OCI-M2 (cell line): ENCODE results near the gene MROH7.
"Not testable (repeated sequence)": the region's sequence is repeated elsewhere in the genome, so short reads cannot be mapped to it uniquely, and the experiment has no call there.

ENCODE experiments used
- DNase-seq: peaks from one replicate; lab custom pipeline; 2025; ENCODE audit not compliant: unreplicated experiment; lab: John Stamatoyannopoulos, UW

The MROH7 gene

DNA sequence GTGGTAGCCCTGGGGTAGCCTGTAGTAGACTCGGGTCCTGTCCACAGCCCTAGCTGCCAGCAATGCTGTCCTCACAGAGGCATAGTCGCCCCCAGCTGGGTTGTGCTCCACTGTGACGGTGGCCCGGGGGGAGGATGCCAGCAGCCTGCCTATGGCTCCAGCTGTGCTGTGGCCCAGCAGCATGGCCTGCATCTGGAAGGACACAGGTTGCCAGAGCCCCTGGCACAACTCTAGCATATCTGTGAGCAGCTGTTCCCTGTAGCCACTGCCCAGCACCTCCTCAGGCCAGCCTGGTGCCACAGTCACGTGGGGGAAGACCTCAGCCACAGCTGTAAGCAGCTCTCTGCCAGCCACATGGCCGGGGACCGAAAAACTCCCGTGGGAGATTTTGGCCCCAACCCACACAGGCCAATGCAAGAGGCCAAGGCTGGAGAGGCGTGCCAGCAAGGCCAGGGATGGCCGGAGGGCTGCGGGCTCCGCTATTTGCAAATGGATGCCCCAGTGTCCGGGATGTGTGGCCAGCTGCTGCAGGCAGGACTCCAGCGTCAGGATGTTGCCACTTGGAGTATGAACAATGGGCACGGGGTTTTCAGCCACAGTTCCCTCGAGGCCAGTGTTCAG is 32.2 kb upstream of the MROH7 start:
- DNase-seq: no peak

DNA sequence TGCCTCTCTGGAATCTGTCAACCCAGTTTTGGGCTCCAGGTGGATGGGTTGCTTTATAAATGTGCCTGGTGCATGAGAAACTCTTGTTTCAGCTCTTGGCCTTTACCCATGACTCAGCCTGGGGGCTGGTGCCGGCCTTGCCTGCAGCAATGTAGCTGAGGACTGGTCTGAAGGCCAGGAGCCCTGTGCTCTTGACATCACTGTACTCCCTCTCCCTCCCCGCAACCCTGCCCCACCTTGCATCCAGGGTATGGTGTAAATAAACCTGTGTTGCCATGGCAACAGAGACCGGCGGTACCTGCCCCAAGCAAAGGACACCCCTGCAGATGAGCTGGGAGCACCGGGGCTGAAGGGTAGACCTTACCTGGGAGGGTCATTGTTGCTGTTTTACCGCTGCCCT is 31.5 kb upstream of the MROH7 start:
- no peak for DNase-seq

DNA sequence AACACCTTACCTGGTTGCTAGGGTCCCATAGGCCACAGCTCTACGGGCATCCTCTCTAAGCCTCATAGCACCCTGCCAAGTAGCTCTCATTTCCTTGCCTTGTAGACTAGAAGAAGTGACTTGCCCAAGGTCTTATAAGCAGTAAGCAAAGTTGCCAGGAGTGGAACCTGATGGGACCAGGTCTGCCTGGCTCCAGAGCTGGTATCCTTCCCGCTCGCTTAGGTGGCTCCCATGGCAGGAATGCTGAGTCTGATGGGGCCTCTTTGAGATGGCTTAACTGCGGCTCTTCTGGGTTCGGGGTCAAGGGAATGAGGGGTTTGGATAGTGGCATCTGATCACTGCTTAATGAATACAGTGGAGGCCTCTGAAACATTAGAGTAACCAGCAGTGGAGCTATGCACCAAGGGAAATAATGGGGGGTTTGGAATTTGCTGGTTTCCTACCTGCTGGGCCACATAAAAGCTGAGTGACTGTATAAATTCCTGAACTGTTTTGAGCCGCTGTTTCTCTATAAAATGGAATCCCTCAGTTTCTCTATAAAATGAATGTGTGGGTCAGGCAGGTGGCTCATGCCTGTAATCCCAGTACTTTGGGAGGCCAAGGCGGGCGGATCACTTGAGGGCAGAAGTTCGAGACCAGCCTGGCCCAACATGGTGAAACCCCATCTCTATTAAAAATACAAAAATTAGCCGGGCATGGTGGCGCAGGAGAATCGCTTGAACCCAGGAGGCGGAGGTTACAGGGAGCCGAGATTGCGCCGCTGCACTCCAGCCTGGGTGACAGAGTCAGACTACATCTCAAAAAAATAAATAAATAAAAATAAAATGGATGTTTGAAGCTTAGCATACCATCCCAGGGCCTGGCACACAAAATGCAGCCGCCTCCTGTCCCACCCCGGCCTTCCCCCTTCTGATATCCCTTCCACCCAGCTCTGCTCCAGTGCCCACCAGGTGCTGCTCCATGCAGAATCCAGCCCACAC is 30.7 kb upstream of the MROH7 start:
- no peak for DNase-seq

DNA sequence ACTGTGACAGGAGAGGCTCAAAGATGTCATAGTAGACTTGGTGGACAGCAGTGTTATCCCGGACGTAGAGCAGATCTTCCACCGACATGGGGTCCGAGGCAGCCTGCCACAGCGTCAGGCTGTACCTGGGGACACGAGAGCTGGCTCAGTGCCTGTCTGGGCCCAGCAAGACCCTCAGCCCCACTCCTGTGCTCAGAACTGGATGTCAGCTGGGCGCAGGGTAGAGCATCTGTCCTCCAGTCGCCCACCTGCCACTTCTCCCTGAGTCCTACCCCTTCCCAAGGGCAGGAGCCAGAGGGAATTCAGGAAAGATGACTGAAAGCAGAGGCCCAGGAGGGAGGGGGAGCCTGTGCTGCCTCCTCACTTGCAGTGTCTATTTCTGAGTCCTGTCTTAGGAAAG is 30.0 kb upstream of the MROH7 start:
- DNase-seq: no peak

GRCh38 chr1:54614024-54614423 is 27.6 kb upstream of the MROH7 start:
- no peak for DNase-seq

DNA sequence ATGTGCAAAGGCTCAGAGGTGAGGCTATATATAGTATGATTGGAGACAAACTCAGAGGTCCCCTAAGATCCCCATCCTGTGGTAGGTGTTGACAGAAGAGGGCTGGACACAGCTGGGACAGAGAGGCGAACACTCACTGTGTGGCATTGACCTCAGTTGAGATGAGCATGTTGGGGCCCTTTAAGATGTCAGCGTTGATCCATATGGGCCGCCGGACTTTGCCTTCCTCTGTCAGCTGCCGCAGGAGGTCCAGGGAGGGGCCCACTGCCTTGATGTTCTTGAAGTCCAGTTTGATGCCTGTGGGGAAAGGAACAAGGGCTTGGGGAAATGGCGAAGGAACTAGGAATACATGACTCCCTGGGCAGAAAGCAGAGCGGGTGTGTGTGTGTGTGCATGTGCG is 27.0 kb upstream of the MROH7 start:
- no peak for DNase-seq

DNA sequence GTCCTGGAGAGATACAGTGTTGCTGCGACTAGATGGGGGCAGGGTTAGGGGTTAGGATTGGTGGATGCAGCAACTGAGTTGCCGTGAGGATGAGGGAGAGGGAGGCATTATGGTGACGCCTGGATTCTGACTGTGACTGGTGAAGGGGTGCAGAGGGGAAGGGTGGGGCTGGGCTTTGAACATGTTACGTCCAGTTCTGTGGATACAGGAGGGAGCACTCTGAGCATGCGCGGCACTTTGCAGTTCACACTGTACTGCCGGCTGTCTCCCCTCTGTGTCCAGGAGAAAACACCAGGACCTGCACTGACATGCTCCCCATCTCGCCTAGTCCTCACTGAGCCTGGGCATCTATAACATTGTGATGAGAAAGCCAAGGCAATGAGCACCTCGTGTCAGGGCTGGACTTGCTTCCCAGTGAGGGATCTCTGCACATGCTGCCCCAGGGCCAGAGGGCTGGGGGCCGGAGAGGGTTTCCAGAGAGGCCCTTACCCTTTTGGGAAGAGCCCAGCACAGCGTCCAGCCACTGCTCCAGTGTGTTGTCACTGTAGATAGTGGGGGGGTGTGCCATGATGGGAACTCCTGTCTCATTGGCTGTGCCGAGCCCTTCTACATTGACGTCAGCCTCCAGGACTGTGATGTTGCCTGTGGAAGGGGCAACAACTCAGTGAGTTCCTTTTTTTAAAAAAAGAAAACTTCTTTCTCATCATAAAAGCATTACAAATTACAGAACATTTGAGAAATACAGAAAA is 25.9 kb upstream of the MROH7 start:
- DNase-seq: no peak

GRCh38 chr1:54619749-54620148 is 21.8 kb upstream of the MROH7 start:
- DNase-seq: no peak

GRCh38 chr1:54623216-54624007 is 18.2 kb upstream of the MROH7 start, which contains the start of gene FAM151A:
Gene FAM151A, minus strand, starts transcription at chr1:54623525. Its CDS starts 130 bp downstream, at chr1:54623395.
- no peak for DNase-seq

GRCh38 chr1:54624466-54625464 is 16.8 kb upstream of the MROH7 start:
- no peak for DNase-seq

DNA sequence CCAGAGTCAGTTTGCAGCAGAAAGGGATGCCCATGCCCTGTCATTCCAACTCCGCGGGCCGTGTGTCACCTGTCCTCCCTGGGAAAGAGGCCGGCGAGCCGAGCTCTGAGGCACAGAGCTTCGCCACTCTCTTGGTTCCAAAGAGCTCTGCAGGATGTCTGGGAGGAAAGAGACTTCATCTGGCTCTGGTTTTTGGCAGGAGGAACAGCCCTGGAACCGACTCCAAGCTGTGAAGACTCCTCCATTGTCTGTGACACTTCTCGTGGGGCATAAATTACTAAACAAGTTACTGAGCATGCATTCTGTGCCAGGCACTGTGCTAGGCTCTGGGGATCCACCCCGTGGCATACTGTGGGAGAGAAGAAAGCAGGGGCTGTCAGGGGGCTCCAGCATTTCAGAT is 14.4 kb upstream of the MROH7 start:
- DNase-seq: no peak

- DNase-seq: not testable (repeated sequence)
Observed at GRCh38 chr1:54635804-54636203, 5.8 kb upstream of the MROH7 start.

- not testable (repeated sequence) for DNase-seq
Observed at GRCh38 chr1:54636461-54637446, 4.8 kb upstream of the MROH7 start.

DNA sequence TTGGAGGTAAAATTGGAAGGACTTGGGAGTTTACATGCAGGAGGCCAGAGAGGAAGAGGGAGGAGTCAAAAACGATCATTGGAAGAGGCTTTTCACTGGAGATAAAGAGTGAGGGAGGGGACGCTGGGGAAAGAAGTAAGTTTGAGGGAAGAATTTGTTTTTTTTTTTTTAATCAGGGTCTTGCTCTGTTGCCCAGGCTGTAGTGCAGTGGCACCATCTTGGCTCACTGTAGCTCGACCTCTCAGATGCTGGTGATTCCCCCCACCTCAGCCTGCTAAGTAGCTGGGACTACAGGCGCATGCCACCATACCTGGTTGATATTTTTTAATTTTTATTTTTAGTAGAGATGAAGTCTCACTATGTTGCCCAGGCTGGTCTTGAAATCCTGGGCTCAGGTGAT is 1.2 kb upstream of the MROH7 start:
- DNase-seq: no peak

DNA sequence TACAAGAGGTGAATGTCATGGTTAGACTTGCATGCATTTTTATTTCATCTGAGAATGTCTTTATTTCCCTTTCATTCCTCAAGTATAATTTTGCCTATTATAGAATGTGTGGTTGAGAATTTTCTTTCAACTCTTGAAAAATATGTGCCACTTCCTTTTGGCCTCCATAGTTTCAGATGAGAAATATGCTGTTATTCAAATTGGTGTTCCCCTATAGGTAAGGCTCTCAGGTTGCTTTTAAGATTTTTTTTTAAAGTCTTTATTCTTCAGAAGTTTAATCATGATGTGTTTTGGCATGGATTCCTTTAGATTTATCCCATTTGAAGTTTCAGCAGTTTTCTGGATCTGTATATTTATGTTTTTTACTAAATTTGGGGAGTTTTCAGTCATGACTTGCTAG is 2.1 kb downstream of the MROH7 start:
- DNase-seq: no peak

DNA sequence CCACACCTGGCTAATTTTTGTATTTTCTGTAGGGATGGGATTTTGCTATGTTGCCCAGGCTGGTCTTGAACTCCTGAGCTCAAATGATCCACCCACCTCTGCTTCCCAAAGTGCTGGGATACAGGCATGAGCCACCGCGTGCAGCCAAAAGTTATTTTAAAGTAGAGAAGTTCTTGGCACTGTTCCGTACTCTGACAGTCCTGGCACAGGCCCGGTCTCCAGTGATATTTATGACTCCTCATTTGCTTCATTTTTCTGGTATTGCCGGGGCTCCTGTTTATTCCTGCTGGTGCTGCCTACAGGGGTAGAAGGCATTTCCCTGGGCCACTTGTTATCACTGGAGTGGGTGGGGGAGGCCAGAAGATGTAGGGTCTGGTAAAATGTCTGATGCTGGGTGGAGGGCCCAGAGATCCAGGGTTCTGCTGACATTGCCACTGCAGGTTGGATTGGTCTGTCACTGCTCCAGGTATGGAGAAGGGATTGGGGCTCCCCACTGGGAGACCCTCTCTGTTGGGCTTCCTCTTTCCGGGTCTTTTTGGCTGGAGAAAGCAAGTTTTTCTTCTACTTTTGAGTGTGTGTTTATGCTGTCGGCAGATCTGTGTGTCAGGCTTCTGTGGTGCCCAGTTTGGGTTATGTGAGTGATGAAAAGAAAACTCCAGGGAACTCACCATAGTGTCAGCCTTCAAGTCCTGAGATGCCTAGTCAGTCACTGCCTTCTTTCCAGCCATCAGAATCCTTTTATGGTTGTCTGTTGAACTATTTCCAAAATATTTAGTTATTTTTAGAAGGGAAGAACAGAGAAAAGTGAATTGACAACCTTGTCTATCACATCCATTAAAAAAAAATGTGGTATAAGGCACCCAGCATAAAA is 4.5 kb downstream of the MROH7 start:
- DNase-seq: no peak

- no peak for DNase-seq
Observed at GRCh38 chr1:54649130-54649898, 7.7 kb downstream of the MROH7 start.
